Measurements from ENCODE around the gene SPATA1. TPM values are rescaled to one million over a fixed set of nuclear protein-coding genes. Genes with fewer than 3 reads are reported as not detected.
"Not testable (repeated sequence)": the region's sequence is repeated elsewhere in the genome, so short reads cannot be mapped to it uniquely, and the experiment has no call there.

Gene SPATA1
- total RNA-seq, 6 experiments from 2014 or later: 0.33 to 1.3 (median 0.85) TPM

- H3K4me1 Mint-ChIP-seq (ENCODE audit: low read depth): peaks cover 9% of the 10 kb centered on the region
- no peak overlapping the region for H3K4me3 Mint-ChIP-seq
- no peaks in the 10 kb centered on the region for H3K9me3 Mint-ChIP-seq
- TF ChIP-seq, protein P1, sequence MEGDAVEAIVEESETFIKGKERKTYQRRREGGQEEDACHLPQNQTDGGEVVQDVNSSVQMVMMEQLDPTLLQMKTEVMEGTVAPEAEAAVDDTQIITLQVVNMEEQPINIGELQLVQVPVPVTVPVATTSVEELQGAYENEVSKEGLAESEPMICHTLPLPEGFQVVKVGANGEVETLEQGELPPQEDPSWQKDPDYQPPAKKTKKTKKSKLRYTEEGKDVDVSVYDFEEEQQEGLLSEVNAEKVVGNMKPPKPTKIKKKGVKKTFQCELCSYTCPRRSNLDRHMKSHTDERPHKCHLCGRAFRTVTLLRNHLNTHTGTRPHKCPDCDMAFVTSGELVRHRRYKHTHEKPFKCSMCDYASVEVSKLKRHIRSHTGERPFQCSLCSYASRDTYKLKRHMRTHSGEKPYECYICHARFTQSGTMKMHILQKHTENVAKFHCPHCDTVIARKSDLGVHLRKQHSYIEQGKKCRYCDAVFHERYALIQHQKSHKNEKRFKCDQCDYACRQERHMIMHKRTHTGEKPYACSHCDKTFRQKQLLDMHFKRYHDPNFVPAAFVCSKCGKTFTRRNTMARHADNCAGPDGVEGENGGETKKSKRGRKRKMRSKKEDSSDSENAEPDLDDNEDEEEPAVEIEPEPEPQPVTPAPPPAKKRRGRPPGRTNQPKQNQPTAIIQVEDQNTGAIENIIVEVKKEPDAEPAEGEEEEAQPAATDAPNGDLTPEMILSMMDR (IDR thresholded peaks at IDR 0.05): no peak
- no peaks in the 10 kb centered on the region for H3K27me3 Mint-ChIP-seq (ENCODE audit: insufficient read depth)
- DNase-seq: no peak
- H3K27ac Mint-ChIP-seq: no peak overlapping the region
- no peaks in the 10 kb centered on the region; the same call in 1 of the 2 replicates for H3K36me3 Mint-ChIP-seq (ENCODE audit: low read depth)
These were observed 79.6 kb downstream of the SPATA1 start for GRCh38 chr1:84585803-84586202.

DNA sequence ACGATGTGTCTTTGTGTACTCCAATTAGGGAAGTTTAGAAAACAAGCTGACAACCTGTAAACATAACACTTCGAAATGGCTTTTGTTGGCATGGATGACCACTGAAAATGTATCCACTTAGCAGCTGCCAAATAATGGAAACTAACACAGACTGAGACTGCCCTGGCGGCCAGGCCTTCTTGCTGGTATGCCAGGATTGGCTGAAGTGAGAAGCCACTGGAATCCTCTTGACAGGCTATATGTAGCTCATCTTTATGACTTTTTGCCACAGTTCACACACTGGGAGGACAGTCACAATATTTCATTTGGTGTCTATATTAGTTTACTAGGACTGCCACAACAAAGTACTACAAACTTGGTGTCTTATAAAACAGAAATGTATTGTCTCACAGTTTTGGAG is 80.9 kb downstream of the SPATA1 start:
- Mint-ChIP-seq H3K4me3 (no peak overlapping the region), H3K27me3 (ENCODE audit: insufficient read depth) (no peaks in the 10 kb centered on the region), H3K27ac (no peak overlapping the region), H3K9me3 (no peaks in the 10 kb centered on the region), H3K4me1 (ENCODE audit: low read depth) (peaks cover 9% of the 10 kb centered on the region), H3K36me3 (ENCODE audit: low read depth) (no peaks in the 10 kb centered on the region; the same call in 1 of the 2 replicates)
- TF ChIP-seq, protein P1 (IDR thresholded peaks at IDR 0.05): no peak
- no peak for DNase-seq

GRCh38 chr1:84594959-84595358 is 88.8 kb downstream of the SPATA1 start:
- H3K36me3 Mint-ChIP-seq (ENCODE audit: low read depth); H3K9me3 Mint-ChIP-seq; H3K4me3 Mint-ChIP-seq; DNase-seq; H3K27me3 Mint-ChIP-seq (ENCODE audit: insufficient read depth); H3K27ac Mint-ChIP-seq: not testable (repeated sequence)
- H3K4me1 Mint-ChIP-seq (ENCODE audit: low read depth): peaks cover 30% of the 10 kb centered on the region

DNA sequence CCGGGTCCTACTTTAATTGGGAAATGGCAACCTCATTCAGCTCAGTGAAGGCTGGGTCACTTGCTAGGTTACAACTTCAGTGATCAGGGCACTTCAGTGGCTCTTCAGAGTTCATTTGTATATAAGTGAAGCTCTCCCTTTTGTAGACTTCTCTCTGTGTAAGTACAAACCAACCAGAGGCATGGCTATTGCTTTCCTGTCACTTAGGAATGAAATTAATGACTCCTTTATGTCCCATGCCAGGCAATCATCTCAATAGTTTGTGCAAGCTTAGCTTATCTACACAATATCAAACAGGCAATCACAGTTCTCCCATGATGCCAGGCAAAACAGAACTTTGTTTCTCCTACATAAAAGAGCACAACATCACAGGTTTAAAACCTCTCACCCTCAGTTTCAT is 90.8 kb downstream of the SPATA1 start:
- TF ChIP-seq, protein P1 (IDR thresholded peaks at IDR 0.05): no peak
- Mint-ChIP-seq H3K27ac (no peak overlapping the region), H3K4me1 (ENCODE audit: low read depth) (peaks cover 43% of the 10 kb centered on the region), H3K9me3 (peaks cover 4% of the 10 kb centered on the region; the same call in 1 of the 2 replicates), H3K4me3 (no peak overlapping the region), H3K36me3 (ENCODE audit: low read depth) (0 out of 2 replicates have a peak, but pooled peaks cover 7% of the 10 kb centered on the region), H3K27me3 (ENCODE audit: insufficient read depth) (no peaks in the 10 kb centered on the region; the same call in 1 of the 2 replicates)
- no peak for DNase-seq

GRCh38 chr1:84598418-84598817 is 92.2 kb downstream of the SPATA1 start:
- Mint-ChIP-seq H3K4me1 (ENCODE audit: low read depth) (peaks cover 57% of the 10 kb centered on the region), H3K27me3 (ENCODE audit: insufficient read depth) (no peaks in the 10 kb centered on the region; the same call in 1 of the 2 replicates), H3K4me3 (peak overlapping the region; percentile 82), H3K9me3 (peaks cover 3% of the 10 kb centered on the region; the same call in 1 of the 2 replicates), H3K27ac (peak overlapping the region; percentile 95), H3K36me3 (ENCODE audit: low read depth) (0 out of 2 replicates have a peak, but pooled peaks cover 7% of the 10 kb centered on the region)
- DNase-seq: no peak
- TF ChIP-seq, protein P1 (IDR thresholded peaks at IDR 0.05): no peak

DNA sequence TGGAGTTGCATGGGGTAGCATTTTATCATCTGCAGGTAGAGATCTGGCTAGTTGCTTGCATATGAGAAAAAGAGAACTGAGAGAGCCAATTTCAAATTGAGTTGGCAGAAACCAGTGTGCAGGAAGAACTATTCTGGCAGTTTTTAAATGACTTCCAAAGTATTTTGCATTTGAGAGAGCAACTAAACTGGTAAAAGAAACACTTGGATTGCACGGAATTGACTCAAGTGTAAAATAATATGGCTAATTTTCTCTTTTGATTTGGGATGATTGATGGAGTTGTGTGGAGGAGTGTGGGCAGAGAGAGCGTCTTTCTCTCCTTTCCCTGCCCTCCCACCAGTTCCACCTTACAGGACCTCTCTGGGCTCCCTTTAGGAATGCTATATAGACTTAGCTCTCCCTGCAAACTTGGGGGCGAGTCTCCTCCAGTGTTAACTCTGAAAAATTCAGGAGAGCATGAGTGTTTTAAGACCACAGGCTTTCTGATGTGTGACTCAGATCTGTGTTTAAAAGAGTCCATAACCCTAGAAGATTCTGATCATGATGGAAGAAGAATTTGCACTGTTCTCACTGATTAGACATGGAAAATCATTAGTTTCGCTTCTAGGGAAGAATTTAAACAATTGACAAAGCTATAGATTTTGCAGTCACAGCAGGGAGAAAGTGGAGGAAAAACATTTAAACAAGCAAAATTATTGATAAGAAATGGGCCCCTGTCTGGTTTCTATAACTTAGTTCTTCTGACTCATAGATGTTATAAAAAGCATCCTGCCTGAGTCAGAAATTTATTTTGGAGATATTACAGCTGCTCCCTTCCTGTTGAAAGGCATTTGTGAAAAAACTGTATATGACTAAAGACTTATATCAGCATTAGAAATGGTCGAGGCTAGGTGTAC is 92.9 kb downstream of the SPATA1 start:
- peaks cover 64% of the 10 kb centered on the region for H3K4me1 Mint-ChIP-seq (ENCODE audit: low read depth)
- peak overlapping the region; percentile 82 for H3K4me3 Mint-ChIP-seq
- TF ChIP-seq, protein P1 (IDR thresholded peaks at IDR 0.05): no peak
- peak overlapping the region; percentile 95 for H3K27ac Mint-ChIP-seq
- no peaks in the 10 kb centered on the region for H3K9me3 Mint-ChIP-seq
- no peaks in the 10 kb centered on the region for H3K27me3 Mint-ChIP-seq (ENCODE audit: insufficient read depth)
- H3K36me3 Mint-ChIP-seq (ENCODE audit: low read depth): 0 out of 2 replicates have a peak, but pooled peaks cover 6% of the 10 kb centered on the region
- DNase-seq: peak; percentile 85
